ENCODE results near the gene TMEM167A.
A peak's percentile ranks its signal among the peaks of the same experiment; 100 is the strongest.

TMEM167A gene

GRCh38 chr5:83026930-83027687 lies 50.1 kb downstream of the TMEM167A start:
- TF ChIP-seq POLR2AphosphoS5 (IDR thresholded peaks at IDR 0.05; ENCODE audit: low read depth), result no peak
- 0 out of 2 replicates have a peak, but pooled peaks have one; percentile 5 for TF ChIP-seq SPI1 (IDR thresholded peaks at IDR 0.05; ENCODE audit: borderline replicate concordance, low read depth)
- Histone ChIP-seq H3K4me3 (replicated peaks; ENCODE audit: insufficient read depth, low read length) (no peak overlapping the region), H3K27me3 (ENCODE audit: insufficient read depth, poor library complexity, severe bottlenecking) (no peaks in the 10 kb centered on the region), H3K27ac (replicated peaks) (no peak overlapping the region)
- DNase-seq (ENCODE audit: low read depth in 1 of 2, low spot score in 1 of 2), result no peak

DNA sequence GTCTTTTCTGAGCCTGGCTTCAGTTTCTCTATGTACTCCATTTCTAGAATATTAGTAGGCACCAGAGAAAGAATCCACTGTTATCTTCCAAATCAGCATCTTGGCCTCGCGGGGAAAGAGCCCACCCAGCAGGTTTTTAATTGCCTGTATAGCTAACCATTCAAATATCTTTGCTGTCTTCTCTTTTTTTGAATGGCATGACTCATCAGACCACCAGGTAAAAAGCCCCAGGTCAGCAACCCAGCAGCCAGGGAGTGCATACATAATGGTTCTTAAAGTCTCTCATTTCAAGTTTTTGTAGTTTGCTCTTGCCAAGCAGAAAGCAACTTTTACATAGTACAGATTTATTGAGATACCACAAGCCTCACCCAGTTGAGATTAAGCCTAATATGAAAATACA lies 50.7 kb downstream of the TMEM167A start:
- no peak for DNase-seq (ENCODE audit: low read depth in 1 of 2, low spot score in 1 of 2)
- H3K27ac ChIP-seq (replicated peaks), result no peak overlapping the region
- H3K27me3 ChIP-seq (ENCODE audit: insufficient read depth, poor library complexity, severe bottlenecking), result no peaks in the 10 kb centered on the region
- no peak for TF ChIP-seq POLR2AphosphoS5 (IDR thresholded peaks at IDR 0.05; ENCODE audit: low read depth)
- TF ChIP-seq, protein P1, sequence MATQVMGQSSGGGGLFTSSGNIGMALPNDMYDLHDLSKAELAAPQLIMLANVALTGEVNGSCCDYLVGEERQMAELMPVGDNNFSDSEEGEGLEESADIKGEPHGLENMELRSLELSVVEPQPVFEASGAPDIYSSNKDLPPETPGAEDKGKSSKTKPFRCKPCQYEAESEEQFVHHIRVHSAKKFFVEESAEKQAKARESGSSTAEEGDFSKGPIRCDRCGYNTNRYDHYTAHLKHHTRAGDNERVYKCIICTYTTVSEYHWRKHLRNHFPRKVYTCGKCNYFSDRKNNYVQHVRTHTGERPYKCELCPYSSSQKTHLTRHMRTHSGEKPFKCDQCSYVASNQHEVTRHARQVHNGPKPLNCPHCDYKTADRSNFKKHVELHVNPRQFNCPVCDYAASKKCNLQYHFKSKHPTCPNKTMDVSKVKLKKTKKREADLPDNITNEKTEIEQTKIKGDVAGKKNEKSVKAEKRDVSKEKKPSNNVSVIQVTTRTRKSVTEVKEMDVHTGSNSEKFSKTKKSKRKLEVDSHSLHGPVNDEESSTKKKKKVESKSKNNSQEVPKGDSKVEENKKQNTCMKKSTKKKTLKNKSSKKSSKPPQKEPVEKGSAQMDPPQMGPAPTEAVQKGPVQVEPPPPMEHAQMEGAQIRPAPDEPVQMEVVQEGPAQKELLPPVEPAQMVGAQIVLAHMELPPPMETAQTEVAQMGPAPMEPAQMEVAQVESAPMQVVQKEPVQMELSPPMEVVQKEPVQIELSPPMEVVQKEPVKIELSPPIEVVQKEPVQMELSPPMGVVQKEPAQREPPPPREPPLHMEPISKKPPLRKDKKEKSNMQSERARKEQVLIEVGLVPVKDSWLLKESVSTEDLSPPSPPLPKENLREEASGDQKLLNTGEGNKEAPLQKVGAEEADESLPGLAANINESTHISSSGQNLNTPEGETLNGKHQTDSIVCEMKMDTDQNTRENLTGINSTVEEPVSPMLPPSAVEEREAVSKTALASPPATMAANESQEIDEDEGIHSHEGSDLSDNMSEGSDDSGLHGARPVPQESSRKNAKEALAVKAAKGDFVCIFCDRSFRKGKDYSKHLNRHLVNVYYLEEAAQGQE (IDR thresholded peaks at IDR 0.05; ENCODE audit: insufficient replicate concordance, low read depth), result no peak
- no peak for TF ChIP-seq SPI1 (IDR thresholded peaks at IDR 0.05; ENCODE audit: borderline replicate concordance, low read depth)
- TF ChIP-seq, protein P2, sequence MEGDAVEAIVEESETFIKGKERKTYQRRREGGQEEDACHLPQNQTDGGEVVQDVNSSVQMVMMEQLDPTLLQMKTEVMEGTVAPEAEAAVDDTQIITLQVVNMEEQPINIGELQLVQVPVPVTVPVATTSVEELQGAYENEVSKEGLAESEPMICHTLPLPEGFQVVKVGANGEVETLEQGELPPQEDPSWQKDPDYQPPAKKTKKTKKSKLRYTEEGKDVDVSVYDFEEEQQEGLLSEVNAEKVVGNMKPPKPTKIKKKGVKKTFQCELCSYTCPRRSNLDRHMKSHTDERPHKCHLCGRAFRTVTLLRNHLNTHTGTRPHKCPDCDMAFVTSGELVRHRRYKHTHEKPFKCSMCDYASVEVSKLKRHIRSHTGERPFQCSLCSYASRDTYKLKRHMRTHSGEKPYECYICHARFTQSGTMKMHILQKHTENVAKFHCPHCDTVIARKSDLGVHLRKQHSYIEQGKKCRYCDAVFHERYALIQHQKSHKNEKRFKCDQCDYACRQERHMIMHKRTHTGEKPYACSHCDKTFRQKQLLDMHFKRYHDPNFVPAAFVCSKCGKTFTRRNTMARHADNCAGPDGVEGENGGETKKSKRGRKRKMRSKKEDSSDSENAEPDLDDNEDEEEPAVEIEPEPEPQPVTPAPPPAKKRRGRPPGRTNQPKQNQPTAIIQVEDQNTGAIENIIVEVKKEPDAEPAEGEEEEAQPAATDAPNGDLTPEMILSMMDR (IDR thresholded peaks at IDR 0.05; ENCODE audit: insufficient read depth, low read length), result no peak
- TF ChIP-seq GABPA (IDR thresholded peaks at IDR 0.05; ENCODE audit: low read depth), result no peak
- no peak overlapping the region for H3K4me3 ChIP-seq (replicated peaks; ENCODE audit: insufficient read depth, low read length)

- Histone ChIP-seq H3K27ac (replicated peaks) (no peak overlapping the region), H3K27me3 (ENCODE audit: insufficient read depth, poor library complexity, severe bottlenecking) (no peaks in the 10 kb centered on the region), H3K4me3 (replicated peaks; ENCODE audit: insufficient read depth, low read length) (no peak overlapping the region)
- DNase-seq (ENCODE audit: low read depth in 1 of 2, low spot score in 1 of 2), result no peak
- TF ChIP-seq, protein P1 (IDR thresholded peaks at IDR 0.05; ENCODE audit: insufficient replicate concordance, low read depth), result no peak
These were observed 51.3 kb downstream of the TMEM167A start for GRCh38 chr5:83025690-83026478.

GRCh38 chr5:83022334-83022733 lies 54.9 kb downstream of the TMEM167A start:
- TF ChIP-seq POLR2AphosphoS5 (IDR thresholded peaks at IDR 0.05; ENCODE audit: low read depth) (no peak), GABPA (IDR thresholded peaks at IDR 0.05; ENCODE audit: low read depth) (no peak), SPI1 (IDR thresholded peaks at IDR 0.05; ENCODE audit: borderline replicate concordance, low read depth) (no peak)
- TF ChIP-seq, protein P2 (IDR thresholded peaks at IDR 0.05; ENCODE audit: insufficient read depth, low read length), result no peak
- TF ChIP-seq, protein P1 (IDR thresholded peaks at IDR 0.05; ENCODE audit: insufficient replicate concordance, low read depth), result no peak
- no peak overlapping the region for H3K27ac ChIP-seq (replicated peaks)
- DNase-seq (ENCODE audit: low read depth in 1 of 2, low spot score in 1 of 2), result no peak
- H3K4me3 ChIP-seq (replicated peaks; ENCODE audit: insufficient read depth, low read length), result no peak overlapping the region
- H3K27me3 ChIP-seq (ENCODE audit: insufficient read depth, poor library complexity, severe bottlenecking), result no peaks in the 10 kb centered on the region
